HCT116 (cell line): ENCODE results near the gene DCAF17. TPM values are rescaled to one million over a fixed set of nuclear protein-coding genes. Genes with fewer than 3 reads are reported as not detected.

Experiments used
- ATAC-seq: fragments of 200-7000 bp; cut with Tn5 transposase; 2 replicates; pipeline ENCODE4 v1.9.1; 2020; ENCODE audit warnings: mild to moderate bottlenecking, moderate library complexity
- BruUV-seq: library from RNA; stranded (reverse); fragments of 400-500 nt; replicated peaks from 2 replicates; lab custom pipeline; 2021; lab: Mats Ljungman, UMichigan
- CTCF ChIA-PET: fragments of 300-600 bp; sonication (Branson Sonifier 250); formaldehyde crosslinking; loops from one replicate; lab custom pipeline; 2021; ENCODE audit warnings: antibody characterized with exemption; lab: Charles Lee
- POLR2A ChIA-PET: fragments of 300-600, 350-600 bp; sonication (Branson Sonifier 250); formaldehyde crosslinking; loops from one replicate; lab custom pipeline; 2021; ENCODE audit warnings: antibody characterized with exemption; lab: Charles Lee
- RAD21 ChIA-PET, 2 experiments: fragments of 300-600 bp; sonication (Branson Sonifier 250); formaldehyde crosslinking; loops; one replicate each; lab custom pipeline; 2023; ENCODE audit warnings: low total read pairs in 2 of 2; ENCODE audit not compliant: uncharacterized antibody in 2 of 2, unreplicated experiment in 2 of 2, low non-redundant PET in 1 of 2; lab: Charles Lee
- DNase-seq: peaks from one replicate; pipeline ENCODE4 v3.0.0-alpha.2; 2010; ENCODE audit warnings: low read depth, low spot score
- H2AFZ ChIP-seq: fragments of 200-600 bp; shearing (Covaris generic), sonication (generic); 2 replicates; pipeline ENCODE4 v1.6.1; 2017; ENCODE audit warnings: low read depth, mixed run types, mixed read lengths, antibody characterized with exemption, low read length; ENCODE audit not compliant: poor library complexity, severe bottlenecking
- H3K27ac ChIP-seq: 2 replicates; pipeline ENCODE4 v1.5.1; 2012; ENCODE audit warnings: low read depth, low read length
- H3K27me3 ChIP-seq: fragments of 200-600 bp; sonication (generic); 2 replicates; pipeline ENCODE4 v1.6.1; 2016; ENCODE audit warnings: mixed run types, low read length, mixed read lengths; ENCODE audit not compliant: insufficient read depth
- H3K36me3 ChIP-seq, 2 experiments: fragments of 200-500 bp in 1 of 2; fragments of 200-600 bp in 1 of 2; sonication (Bioruptor generic) in 1 of 2; sonication (generic) in 1 of 2; 2 replicates each; pipeline versions ENCODE4 v1.5.1 to v1.6.1; 2014 to 2016; ENCODE audit warnings: low read length in 2 of 2, inconsistent platforms in 1 of 2, mixed read lengths in 1 of 2, mixed run types in 1 of 2; ENCODE audit not compliant: insufficient read depth in 2 of 2, control insufficient read depth in 1 of 2
- H3K4me1 ChIP-seq, 2 experiments: fragments of 200-600 bp in 1 of 2; sonication (generic) in 1 of 2; 2 replicates each; pipeline versions ENCODE4 v1.5.1 to v1.6.1; 2012 to 2017; ENCODE audit warnings: low read length in 2 of 2, inconsistent platforms in 1 of 2, mild to moderate bottlenecking in 1 of 2, mixed read lengths in 1 of 2, mixed run types in 1 of 2, moderate library complexity in 1 of 2; ENCODE audit not compliant: insufficient read depth in 2 of 2, control insufficient read depth in 1 of 2
- H3K4me2 ChIP-seq: fragments of 200-600 bp; sonication (generic); 2 replicates; pipeline ENCODE4 v1.6.1; 2017; ENCODE audit warnings: mixed run types, low read length, mixed read lengths
- H3K4me3 ChIP-seq, 2 experiments: fragments of 200-600 bp in 1 of 2; sonication (generic) in 1 of 2; replicated peaks in 1 of 2; 2 replicates each; pipeline ENCODE4 v1.5.1; 2011 to 2016; ENCODE audit warnings: low read length in 2 of 2, control low read depth in 1 of 2, low read depth in 1 of 2, mild to moderate bottlenecking in 1 of 2, mixed read lengths in 1 of 2, mixed run types in 1 of 2
- H3K79me2 ChIP-seq: fragments of 200-600 bp; sonication (generic); 2 replicates; pipeline ENCODE4 v1.6.1; 2017; ENCODE audit warnings: mild to moderate bottlenecking, mixed run types, low read length, moderate library complexity, mixed read lengths; ENCODE audit not compliant: insufficient read depth
- H3K9ac ChIP-seq: fragments of 200-600 bp; sonication (generic); 2 replicates; pipeline ENCODE4 v1.6.1; 2016; ENCODE audit warnings: low read length, mixed read lengths
- H3K9me2 ChIP-seq: fragments of 200-600 bp; sonication (generic), shearing (Covaris generic); 2 replicates; pipeline ENCODE4 v1.6.1; 2017; ENCODE audit warnings: mixed run types, mild to moderate bottlenecking, moderate library complexity; ENCODE audit not compliant: insufficient read depth
- H3K9me3 ChIP-seq, 2 experiments: fragments of 200-500 bp in 1 of 2; fragments of 200-600 bp in 1 of 2; sonication (Bioruptor generic) in 1 of 2; sonication (generic) in 1 of 2; 2 replicates each; pipeline ENCODE4 v1.6.1; 2014 to 2017; ENCODE audit warnings: low read length in 2 of 2, mixed read lengths in 2 of 2, inconsistent platforms in 1 of 2, low read depth in 1 of 2, mild to moderate bottlenecking in 1 of 2, mixed run types in 1 of 2, moderate library complexity in 1 of 2; ENCODE audit not compliant: control insufficient read depth in 1 of 2, insufficient read depth in 1 of 2
- H4K20me1 ChIP-seq: fragments of 200-600 bp; sonication (generic), shearing (Covaris generic); 2 replicates; pipeline ENCODE4 v1.6.1; 2017; ENCODE audit warnings: mixed run types, mild to moderate bottlenecking, moderate library complexity; ENCODE audit not compliant: insufficient read depth
- CEBPB ChIP-seq: IDR thresholded peaks from 2 replicates; pipeline ENCODE4 v1.6.1; 2012; ENCODE audit warnings: low read depth
- EGR1 ChIP-seq: IDR thresholded peaks from 2 replicates; pipeline ENCODE4 v1.6.1; 2012; ENCODE audit warnings: low read depth
- ELF1 ChIP-seq: IDR thresholded peaks from 2 replicates; pipeline ENCODE4 v1.6.1; 2012; ENCODE audit warnings: low read depth, borderline replicate concordance
- EZH2 ChIP-seq: fragments of 200-600 bp; sonication (generic); IDR thresholded peaks from 2 replicates; pipeline ENCODE4 v1.6.1; 2017; ENCODE audit warnings: antibody characterized with exemption, mixed run types
- EZH2phosphoT487 ChIP-seq: fragments of 200-600 bp; IDR thresholded peaks from 2 replicates; pipeline ENCODE4 v1.6.1; 2018; ENCODE audit warnings: antibody characterized with exemption, borderline replicate concordance
- POLR2A ChIP-seq: IDR thresholded peaks from 2 replicates; pipeline ENCODE4 v1.7.0; 2011; ENCODE audit warnings: borderline replicate concordance; ENCODE audit not compliant: insufficient read depth, insufficient read length; ENCODE audit errors: extremely low read depth
- POLR2AphosphoS5 ChIP-seq: IDR thresholded peaks from 2 replicates; pipeline ENCODE4 v1.6.1; 2011; ENCODE audit warnings: mild to moderate bottlenecking, low read depth, low read length, moderate library complexity
- RAD21 ChIP-seq: IDR thresholded peaks from 2 replicates; pipeline ENCODE4 v1.6.1; 2012; ENCODE audit warnings: low read depth, mild to moderate bottlenecking
- SIN3A ChIP-seq: IDR thresholded peaks from 2 replicates; pipeline ENCODE4 v1.6.1; 2012; ENCODE audit warnings: low read depth
- SP1 ChIP-seq: IDR thresholded peaks from 2 replicates; pipeline ENCODE4 v1.6.1; 2012; ENCODE audit warnings: low read depth
- SRF ChIP-seq: IDR thresholded peaks from 2 replicates; pipeline ENCODE4 v1.6.1; 2012; ENCODE audit warnings: low read depth
- TCF7L2 ChIP-seq: IDR thresholded peaks from 2 replicates; pipeline ENCODE4 v1.7.0; 2011; ENCODE audit warnings: borderline replicate concordance, inconsistent platforms; ENCODE audit not compliant: insufficient read depth, insufficient read length; ENCODE audit errors: extremely low read depth
- YY1 ChIP-seq: IDR thresholded peaks from 2 replicates; pipeline ENCODE4 v1.6.1; 2011; ENCODE audit warnings: low read length, low read depth, moderate library complexity, mild to moderate bottlenecking; ENCODE audit not compliant: insufficient replicate concordance; ENCODE audit errors: extremely low read depth
- ZBTB33 ChIP-seq: IDR thresholded peaks from 2 replicates; pipeline ENCODE4 v1.6.1; 2011; ENCODE audit warnings: mild to moderate bottlenecking, low read length, moderate library complexity; ENCODE audit not compliant: insufficient replicate concordance; ENCODE audit errors: extremely low read depth
- ZNF274 ChIP-seq: fragments of 200-500 bp; sonication (Bioruptor generic); IDR thresholded peaks from 2 replicates; pipeline ENCODE4 v1.6.1; 2014; ENCODE audit warnings: mild to moderate bottlenecking, low read depth, low read length, inconsistent platforms
- intact Hi-C: fragments of 100-400 bp; cut with micrococcal nuclease; formaldehyde crosslinking; loops from 2 replicates; pipeline ENCODE4 v1.10.0; 2022
- total RNA-seq: library from RNA; stranded (reverse); gene quantifications from one replicate; pipeline ENCODE4 v1.2.1, GENCODE V29; 2021; ENCODE audit not compliant: unreplicated experiment
- TF ChIP-seq, protein P1 (sequence below): IDR thresholded peaks from 2 replicates; pipeline ENCODE4 v1.6.1; 2012
- TF ChIP-seq, protein P2 (sequence below): IDR thresholded peaks from 2 replicates; pipeline ENCODE4 v1.6.1; 2012
- TF ChIP-seq, protein P3 (sequence below), 3 experiments: fragments of 200-600 bp in 1 of 3; sonication (generic) in 1 of 3; IDR thresholded peaks in 2 of 3; conservative IDR thresholded peaks in 1 of 3; 2 replicates each; pipeline ENCODE4 v1.5.1; 2012 to 2017; ENCODE audit warnings: low read depth in 2 of 3, low read length in 2 of 3, antibody characterized with exemption in 1 of 3, borderline replicate concordance in 1 of 3, control low read depth in 1 of 3, mild to moderate bottlenecking in 1 of 3, mixed read lengths in 1 of 3, mixed run types in 1 of 3, moderate library complexity in 1 of 3; ENCODE audit not compliant: insufficient read depth in 1 of 3

Gene DCAF17
- total RNA-seq, 1 experiment from 2014 or later = 17.7 TPM

- no peak for DNase-seq
- no peak overlapping the region for H3K27ac ChIP-seq
- H4K20me1 ChIP-seq = no peaks in the 10 kb centered on the region
- no peaks in the 10 kb centered on the region for H3K36me3 ChIP-seq
- ChIA-PET CTCF (no interaction called here), POLR2A (no interaction called here), RAD21 (no interaction called here)
- peaks cover 0 to 5% of the 10 kb centered on the region in 2 experiments; a peak in 2 of 4 replicates for H3K4me1 ChIP-seq
- intact Hi-C loops = no loop called here
- H3K9me2 ChIP-seq = no peaks in the 10 kb centered on the region
- no peak overlapping the region for H3K4me3 ChIP-seq
- peaks cover 88% of the 10 kb centered on the region for H3K79me2 ChIP-seq
- TF ChIP-seq, protein P1, sequence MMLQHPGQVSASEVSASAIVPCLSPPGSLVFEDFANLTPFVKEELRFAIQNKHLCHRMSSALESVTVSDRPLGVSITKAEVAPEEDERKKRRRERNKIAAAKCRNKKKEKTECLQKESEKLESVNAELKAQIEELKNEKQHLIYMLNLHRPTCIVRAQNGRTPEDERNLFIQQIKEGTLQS = no peak
- no peak for TF ChIP-seq POLR2AphosphoS5
- no peak for TF ChIP-seq RAD21
- no peak for TF ChIP-seq SRF
- TF ChIP-seq EZH2phosphoT487 = no peak
- TF ChIP-seq POLR2A = no peak
- TF ChIP-seq ZBTB33 = no peak
- TF ChIP-seq CEBPB = no peak
- TF ChIP-seq ZNF274 = no peak
- TF ChIP-seq EZH2 = no peak
- TF ChIP-seq, protein P2, sequence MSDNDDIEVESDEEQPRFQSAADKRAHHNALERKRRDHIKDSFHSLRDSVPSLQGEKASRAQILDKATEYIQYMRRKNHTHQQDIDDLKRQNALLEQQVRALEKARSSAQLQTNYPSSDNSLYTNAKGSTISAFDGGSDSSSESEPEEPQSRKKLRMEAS = no peak
- TF ChIP-seq ELF1 = no peak
- TF ChIP-seq SP1 = no peak
- no peak for TF ChIP-seq SIN3A
- TF ChIP-seq EGR1 = no peak
- TF ChIP-seq YY1 = no peak
- TF ChIP-seq, protein P3, sequence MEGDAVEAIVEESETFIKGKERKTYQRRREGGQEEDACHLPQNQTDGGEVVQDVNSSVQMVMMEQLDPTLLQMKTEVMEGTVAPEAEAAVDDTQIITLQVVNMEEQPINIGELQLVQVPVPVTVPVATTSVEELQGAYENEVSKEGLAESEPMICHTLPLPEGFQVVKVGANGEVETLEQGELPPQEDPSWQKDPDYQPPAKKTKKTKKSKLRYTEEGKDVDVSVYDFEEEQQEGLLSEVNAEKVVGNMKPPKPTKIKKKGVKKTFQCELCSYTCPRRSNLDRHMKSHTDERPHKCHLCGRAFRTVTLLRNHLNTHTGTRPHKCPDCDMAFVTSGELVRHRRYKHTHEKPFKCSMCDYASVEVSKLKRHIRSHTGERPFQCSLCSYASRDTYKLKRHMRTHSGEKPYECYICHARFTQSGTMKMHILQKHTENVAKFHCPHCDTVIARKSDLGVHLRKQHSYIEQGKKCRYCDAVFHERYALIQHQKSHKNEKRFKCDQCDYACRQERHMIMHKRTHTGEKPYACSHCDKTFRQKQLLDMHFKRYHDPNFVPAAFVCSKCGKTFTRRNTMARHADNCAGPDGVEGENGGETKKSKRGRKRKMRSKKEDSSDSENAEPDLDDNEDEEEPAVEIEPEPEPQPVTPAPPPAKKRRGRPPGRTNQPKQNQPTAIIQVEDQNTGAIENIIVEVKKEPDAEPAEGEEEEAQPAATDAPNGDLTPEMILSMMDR (IDR thresholded peaks at IDR 0.05 in 2 of 3, conservative IDR thresholded peaks at IDR 0.05 in 1 of 3; ENCODE audit: borderline replicate concordance in 1 of 3, insufficient read depth in 1 of 3, low read depth in 2 of 3, low read length in 2 of 3) = no peak
- TF ChIP-seq TCF7L2 = no peak
- H3K9me3 ChIP-seq = no peaks in the 10 kb centered on the region
- no peak overlapping the region for H3K4me2 ChIP-seq
- H2AFZ ChIP-seq = no peak overlapping the region
- no TSS peak for BruUV-seq
- no peak overlapping the region for H3K9ac ChIP-seq
- no peak for ATAC-seq
- H3K27me3 ChIP-seq = no peaks in the 10 kb centered on the region
These were observed 24.5 kb upstream of the DCAF17 start for GRCh38 chr2:171409436-171409971.
